ENCODE results near the gene MGMT.

Gene MGMT

GRCh38 chr10:129742742-129743550, 275.9 kb downstream of the MGMT start:
- Histone ChIP-seq H4K20me1 (ENCODE audit: insufficient read depth, low read length) (no peaks in the 10 kb centered on the region), H2AFZ (ENCODE audit: low read depth, low read length) (no peak overlapping the region), H3K79me2 (ENCODE audit: insufficient read depth, low read length) (no peaks in the 10 kb centered on the region), H3K4me1 (ENCODE audit: insufficient read depth, low read length) (peaks cover 7% of the 10 kb centered on the region; the same call in 1 of the 2 replicates), H3K36me3 (ENCODE audit: insufficient read depth, low read length) (no peaks in the 10 kb centered on the region), H3K9me3 (ENCODE audit: insufficient read depth, low read length, severe bottlenecking) (no peaks in the 10 kb centered on the region), H3K27ac (ENCODE audit: low read length) (no peak overlapping the region), H3K27me3 (ENCODE audit: insufficient read depth, low read length, poor library complexity) (no peaks in the 10 kb centered on the region), H3K4me2 (ENCODE audit: insufficient read depth, low read length) (no peak overlapping the region), H3K4me3 (ENCODE audit: low read depth in 1 of 2, low read length in 2 of 2) (no peak overlapping the region), H3K9ac (ENCODE audit: low read depth, low read length) (no peak overlapping the region)
- ATAC-seq (ENCODE audit: insufficient read depth, low read depth): no peak
- no peak for DNase-seq
- TF ChIP-seq CTCF (IDR thresholded peaks at IDR 0.05; ENCODE audit: borderline replicate concordance, extremely low read depth, low read length, poor library complexity, severe bottlenecking) (no peak), EZH2 (IDR thresholded peaks at IDR 0.05; ENCODE audit: borderline replicate concordance, low read depth, low read length, severe bottlenecking) (no peak)

- Histone ChIP-seq H3K4me1 (ENCODE audit: insufficient read depth, low read length) (peaks cover 7% of the 10 kb centered on the region; the same call in 1 of the 2 replicates), H2AFZ (ENCODE audit: low read depth, low read length) (no peak overlapping the region), H3K4me3 (ENCODE audit: low read depth in 1 of 2, low read length in 2 of 2) (no peak overlapping the region), H3K79me2 (ENCODE audit: insufficient read depth, low read length) (no peaks in the 10 kb centered on the region), H3K27me3 (ENCODE audit: insufficient read depth, low read length, poor library complexity) (no peaks in the 10 kb centered on the region), H3K9me3 (ENCODE audit: insufficient read depth, low read length, severe bottlenecking) (peaks cover 2% of the 10 kb centered on the region), H3K9ac (ENCODE audit: low read depth, low read length) (no peak overlapping the region), H3K27ac (ENCODE audit: low read length) (no peak overlapping the region), H3K4me2 (ENCODE audit: insufficient read depth, low read length) (no peak overlapping the region), H3K36me3 (ENCODE audit: insufficient read depth, low read length) (no peaks in the 10 kb centered on the region), H4K20me1 (ENCODE audit: insufficient read depth, low read length) (no peaks in the 10 kb centered on the region)
- ATAC-seq (ENCODE audit: insufficient read depth, low read depth) (no peak), DNase-seq (no peak)
- TF ChIP-seq EZH2 (IDR thresholded peaks at IDR 0.05; ENCODE audit: borderline replicate concordance, low read depth, low read length, severe bottlenecking) (no peak), CTCF (IDR thresholded peaks at IDR 0.05; ENCODE audit: borderline replicate concordance, extremely low read depth, low read length, poor library complexity, severe bottlenecking) (no peak)
These were observed 276.7 kb downstream of the MGMT start for GRCh38 chr10:129743738-129744133.

- Histone ChIP-seq H3K4me2 (ENCODE audit: insufficient read depth, low read length) (no peak overlapping the region), H3K27ac (ENCODE audit: low read length) (peak overlapping the region; percentile 42; the same call in 1 of the 2 replicates), H4K20me1 (ENCODE audit: insufficient read depth, low read length) (no peaks in the 10 kb centered on the region), H3K4me1 (ENCODE audit: insufficient read depth, low read length) (peaks cover 7% of the 10 kb centered on the region; the same call in 1 of the 2 replicates), H3K27me3 (ENCODE audit: insufficient read depth, low read length, poor library complexity) (no peaks in the 10 kb centered on the region), H3K36me3 (ENCODE audit: insufficient read depth, low read length) (no peaks in the 10 kb centered on the region), H3K79me2 (ENCODE audit: insufficient read depth, low read length) (no peaks in the 10 kb centered on the region), H3K4me3 (ENCODE audit: low read depth in 1 of 2, low read length in 2 of 2) (no peak overlapping the region), H2AFZ (ENCODE audit: low read depth, low read length) (no peak overlapping the region), H3K9ac (ENCODE audit: low read depth, low read length) (no peak overlapping the region), H3K9me3 (ENCODE audit: insufficient read depth, low read length, severe bottlenecking) (peaks cover 9% of the 10 kb centered on the region)
- ATAC-seq (ENCODE audit: insufficient read depth, low read depth) (peak; percentile 52), DNase-seq (no peak)
- no peak for TF ChIP-seq EZH2 (IDR thresholded peaks at IDR 0.05; ENCODE audit: borderline replicate concordance, low read depth, low read length, severe bottlenecking)
- TF ChIP-seq CTCF (IDR thresholded peaks at IDR 0.05; ENCODE audit: borderline replicate concordance, extremely low read depth, low read length, poor library complexity, severe bottlenecking): no peak
These were observed 277.4 kb downstream of the MGMT start for GRCh38 chr10:129744134-129745111.
